Breast epithelium (tissue), 4 donors: ENCODE measurements around the gene UNC93B1. TPM values are rescaled to one million over a fixed set of nuclear protein-coding genes. Genes with fewer than 3 reads are reported as not detected.

Source experiments
- DNase-seq, 2 donors: peaks; one replicate each; pipeline ENCODE4 v3.0.0-alpha.2; 2019; ENCODE audit warnings: low spot score in 2 of 2
- H3K27ac ChIP-seq, 2 donors: fragments of 200-600 bp; sonication (generic) in 1 of 2; one replicate each; pipeline ENCODE4 v1.5.1; 2016 to 2019; ENCODE audit warnings: mild to moderate bottlenecking in 1 of 2
- H3K27me3 ChIP-seq, 2 donors: fragments of 200-600 bp; sonication (generic) in 1 of 2; one replicate each; pipeline versions ENCODE4 v1.5.1 to v1.6.0; 2017 to 2019; ENCODE audit warnings: control low read depth in 1 of 2, mild to moderate bottlenecking in 1 of 2
- H3K36me3 ChIP-seq: fragments of 200-600 bp; one replicate; pipeline ENCODE4 v1.5.1; 2019
- H3K4me1 ChIP-seq, 2 donors: fragments of 200-600 bp; sonication (generic); one replicate each; pipeline ENCODE4 v1.5.1; 2016 to 2019; ENCODE audit warnings: control low read depth in 1 of 2
- H3K4me3 ChIP-seq, 3 donors: fragments of 200-600 bp; sonication (generic); 1 replicate in 2 of 3; 2 replicates in 1 of 3; pipeline ENCODE4 v1.5.1; 2016 to 2019; ENCODE audit warnings: mild to moderate bottlenecking in 3 of 3, moderate library complexity in 2 of 3
- H3K9me3 ChIP-seq, 2 donors: fragments of 200-600 bp; sonication (generic) in 1 of 2; one replicate each; pipeline ENCODE4 v1.5.1; 2016 to 2019; ENCODE audit warnings: control low read depth in 1 of 2
- CTCF ChIP-seq, 3 donors: fragments of 450-650 bp; IDR thresholded peaks; one replicate each; pipeline ENCODE4 v1.5.1; 2016 to 2017; ENCODE audit warnings: antibody characterized with exemption in 3 of 3, mild to moderate bottlenecking in 3 of 3, moderate library complexity in 3 of 3
- POLR2A ChIP-seq: fragments of 450-650 bp; IDR thresholded peaks from one replicate; pipeline ENCODE4 v1.6.1; 2016; ENCODE audit warnings: antibody characterized with exemption, mild to moderate bottlenecking, moderate library complexity
- POLR2AphosphoS5 ChIP-seq, 3 donors: sonication (generic); formaldehyde crosslinking; IDR thresholded peaks; one replicate each; pipeline ENCODE4 v1.6.1; 2017; ENCODE audit warnings: antibody characterized with exemption in 3 of 3
- intact Hi-C: fragments of 100-400 bp; cut with DNase I; formaldehyde crosslinking; loops from one replicate; pipeline ENCODE4 v1.15.1; 2023; ENCODE audit warnings: low total_unique reads
- total RNA-seq, 3 donors: library from RNA; depleted of rRNA; stranded (reverse); fragments of >200 nt; gene quantifications; one replicate each; pipeline ENCODE4 v1.1.0, GENCODE V29; 2016

The UNC93B1 gene
- total RNA-seq, 3 donors from 2014 or later = 40.3 to 63.7 (median 49.8) TPM

GRCh38 chr11:68030318-68031143 lies 26.6 kb upstream of the UNC93B1 start, which contains the start of gene NDUFS8:
NDUFS8 (plus strand) TSS chr11:68030681; CDS start chr11:68032152, 1,471 bp downstream.
- TF ChIP-seq CTCF (IDR thresholded peaks at IDR 0.05) = no peak
- TF ChIP-seq POLR2AphosphoS5 (IDR thresholded peaks at IDR 0.05) = peak in 2 of 3 donors; percentile 57 to 74
- TF ChIP-seq POLR2A = no peak
- intact Hi-C loops = no loop called here
- peaks cover 4 to 9% of the 10 kb centered on the region in 2 donors for H3K4me1 ChIP-seq
- H3K27ac ChIP-seq = peak within 1 kb of the TSS; percentile 84 to 88
- no peaks in the 10 kb centered on the region for H3K36me3 ChIP-seq
- DNase-seq = peak; percentile 96 to 99
- H3K4me3 ChIP-seq = peak within 1 kb of the TSS; percentile 83
- no peaks in the 10 kb centered on the region for H3K27me3 ChIP-seq
- H3K9me3 ChIP-seq = no peaks in the 10 kb centered on the region

- intact Hi-C loops = no loop called here
- DNase-seq = no peak
- Histone ChIP-seq H3K36me3 (no peaks in the 10 kb centered on the region), H3K4me1 (peaks cover 4 to 9% of the 10 kb centered on the region in 2 donors), H3K9me3 (peaks cover 10 to 11% of the 10 kb centered on the region in 2 donors), H3K27me3 (no peaks in the 10 kb centered on the region), H3K4me3 (peak overlapping the region in 1 of 3 donors; percentile 83), H3K27ac (no peak overlapping the region)
- no peak for TF ChIP-seq POLR2A
- TF ChIP-seq POLR2AphosphoS5 (IDR thresholded peaks at IDR 0.05) = no peak
- TF ChIP-seq CTCF (IDR thresholded peaks at IDR 0.05) = no peak
Observed at GRCh38 chr11:68028802-68029545, 25.1 kb upstream of the UNC93B1 start.

DNA sequence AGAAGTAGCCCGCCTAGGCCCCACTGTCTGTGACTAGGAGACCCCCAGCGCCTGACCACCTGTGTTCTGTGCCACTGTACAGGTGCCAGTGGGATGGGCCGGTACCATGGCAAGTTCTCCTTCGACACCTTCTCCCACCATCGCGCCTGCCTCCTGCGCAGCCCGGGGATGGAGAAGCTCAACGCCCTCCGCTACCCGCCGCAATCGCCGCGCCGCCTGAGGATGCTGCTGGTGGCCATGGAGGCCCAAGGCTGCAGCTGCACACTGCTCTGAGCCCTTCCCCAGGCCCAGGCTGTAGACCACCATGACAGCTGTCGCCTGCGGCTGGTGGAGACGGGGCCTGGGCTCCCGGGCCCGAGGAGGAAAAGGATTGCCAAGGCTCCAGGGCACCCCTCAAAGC lies 23.8 kb upstream of the UNC93B1 start:
- Histone ChIP-seq H3K4me1 (peaks cover 4 to 9% of the 10 kb centered on the region in 2 donors), H3K4me3 (no peak overlapping the region), H3K9me3 (peaks cover 10 to 11% of the 10 kb centered on the region in 2 donors), H3K27ac (no peak overlapping the region), H3K27me3 (no peaks in the 10 kb centered on the region), H3K36me3 (no peaks in the 10 kb centered on the region)
- TF ChIP-seq POLR2AphosphoS5 (IDR thresholded peaks at IDR 0.05) = no peak
- no peak for TF ChIP-seq CTCF (IDR thresholded peaks at IDR 0.05)
- TF ChIP-seq POLR2A = no peak
- DNase-seq = no peak
- intact Hi-C loops = no loop called here

DNA sequence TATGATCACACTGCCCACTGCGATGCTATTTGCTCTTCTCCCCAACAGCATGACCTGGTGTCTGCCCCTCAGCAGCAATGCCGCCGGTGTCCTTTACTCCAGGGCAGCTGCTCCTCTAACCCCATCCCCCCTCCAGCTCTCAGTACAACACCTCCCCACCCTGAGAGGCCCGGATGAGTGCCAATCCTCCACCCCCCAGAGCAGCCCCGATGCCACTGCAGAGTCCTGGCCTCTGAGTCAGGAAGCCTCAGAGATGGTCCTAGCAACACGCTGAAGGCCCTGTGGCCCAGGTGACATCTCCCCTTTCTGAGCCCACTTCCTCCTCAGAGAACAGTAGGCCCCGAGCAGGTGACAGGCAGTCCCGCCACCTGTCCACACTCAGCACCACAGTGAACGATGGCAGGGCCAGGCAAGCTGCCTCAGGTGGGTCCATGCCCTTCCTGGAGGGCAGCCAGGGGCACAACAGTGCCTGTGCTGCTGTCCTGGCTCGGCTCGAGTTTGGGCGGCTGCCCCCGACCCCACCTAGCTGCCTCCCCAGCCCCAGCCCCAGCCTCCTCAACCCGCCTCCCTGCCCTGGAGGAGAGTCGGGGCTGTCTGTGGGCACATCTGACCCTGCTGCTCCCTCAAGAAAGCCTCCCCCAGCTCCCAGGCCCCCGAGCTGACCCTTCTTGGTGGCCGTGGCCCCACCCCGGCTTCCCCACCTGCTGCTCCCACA lies 22.7 kb upstream of the UNC93B1 start:
- Histone ChIP-seq H3K27ac (no peak overlapping the region), H3K4me3 (no peak overlapping the region), H3K27me3 (no peaks in the 10 kb centered on the region), H3K4me1 (peaks cover 2 to 4% of the 10 kb centered on the region in 2 donors), H3K36me3 (no peaks in the 10 kb centered on the region), H3K9me3 (peaks cover 10 to 11% of the 10 kb centered on the region in 2 donors)
- intact Hi-C loops = no loop called here
- no peak for TF ChIP-seq POLR2AphosphoS5 (IDR thresholded peaks at IDR 0.05)
- TF ChIP-seq CTCF (IDR thresholded peaks at IDR 0.05) = no peak
- no peak for TF ChIP-seq POLR2A
- no peak for DNase-seq
